Breast epithelium (tissue), 3 donors: ENCODE results near the gene RNF220.

Experiments used
- CTCF ChIP-seq, 3 donors: fragments of 450-650 bp; IDR thresholded peaks; one replicate each; pipeline ENCODE4 v1.5.1; 2016 to 2017; ENCODE audit warnings: antibody characterized with exemption in 3 of 3, mild to moderate bottlenecking in 3 of 3, moderate library complexity in 3 of 3
- POLR2A ChIP-seq: fragments of 450-650 bp; IDR thresholded peaks from one replicate; pipeline ENCODE4 v1.6.1; 2016; ENCODE audit warnings: antibody characterized with exemption, mild to moderate bottlenecking, moderate library complexity

- no peak for TF ChIP-seq CTCF (IDR thresholded peaks at IDR 0.05)
- TF ChIP-seq POLR2A, result no peak
Observed at GRCh38 chr1:44476891-44477290, 71.8 kb downstream of the RNF220 start.
